ENCODE data around the gene MGAT3.

Gene MGAT3

GRCh38 chr22:39488563-39489083, 31.8 kb downstream of the MGAT3 start:
- peaks cover 0 to 37% (median 0%) of the 10 kb centered on the region in 4 experiments for H3K36me3 ChIP-seq (ENCODE audit: control insufficient read depth in 4 of 4, insufficient read depth in 4 of 4, low read length in 3 of 4)
- H3K4me1 ChIP-seq (ENCODE audit: control extremely low read depth in 1 of 4, control insufficient read depth in 4 of 4, insufficient read depth in 4 of 4, low read length in 3 of 4) = peaks cover 0 to 16% (median 6%) of the 10 kb centered on the region in 4 experiments
- WGBS (ENCODE audit: insufficient coverage) = 96% methylated on average over 34 of the region's 39 CpGs
- no peak for DNase-seq
- CTCF ChIA-PET = interaction anchor here (1.0 to 13.7 kb wide), 2 partner anchors 29 to 39 kb away, joined by 3 to 243 read pairs; partner anchors contain the start of gene RPS19BP1
- H3K27me3 ChIP-seq (replicated peaks in 2 of 5; ENCODE audit: control insufficient read depth in 4 of 5, insufficient read depth in 5 of 5, low read length in 4 of 5) = no peaks in the 10 kb centered on the region
- POLR2A ChIA-PET = interaction anchor here (0.5 kb wide), 1 partner anchor 8 kb away, joined by 3 read pairs; no protein-coding TSS in a partner anchor
- H3K4me3 ChIP-seq (ENCODE audit: control insufficient read depth in 1 of 7, extremely low read depth in 1 of 7, insufficient read depth in 4 of 7, low read depth in 2 of 7, low read length in 6 of 7) = no peak overlapping the region
- H3K27ac ChIP-seq (ENCODE audit: insufficient read depth in 1 of 2, low read depth in 1 of 2, low read length in 2 of 2, poor library complexity in 1 of 2, severe bottlenecking in 2 of 2) = no peak overlapping the region
- no peaks in the 10 kb centered on the region for H3K9me3 ChIP-seq (ENCODE audit: control extremely low read depth in 1 of 5, control insufficient read depth in 4 of 5, insufficient read depth in 2 of 5, low read depth in 1 of 5, low read length in 4 of 5)

DNA sequence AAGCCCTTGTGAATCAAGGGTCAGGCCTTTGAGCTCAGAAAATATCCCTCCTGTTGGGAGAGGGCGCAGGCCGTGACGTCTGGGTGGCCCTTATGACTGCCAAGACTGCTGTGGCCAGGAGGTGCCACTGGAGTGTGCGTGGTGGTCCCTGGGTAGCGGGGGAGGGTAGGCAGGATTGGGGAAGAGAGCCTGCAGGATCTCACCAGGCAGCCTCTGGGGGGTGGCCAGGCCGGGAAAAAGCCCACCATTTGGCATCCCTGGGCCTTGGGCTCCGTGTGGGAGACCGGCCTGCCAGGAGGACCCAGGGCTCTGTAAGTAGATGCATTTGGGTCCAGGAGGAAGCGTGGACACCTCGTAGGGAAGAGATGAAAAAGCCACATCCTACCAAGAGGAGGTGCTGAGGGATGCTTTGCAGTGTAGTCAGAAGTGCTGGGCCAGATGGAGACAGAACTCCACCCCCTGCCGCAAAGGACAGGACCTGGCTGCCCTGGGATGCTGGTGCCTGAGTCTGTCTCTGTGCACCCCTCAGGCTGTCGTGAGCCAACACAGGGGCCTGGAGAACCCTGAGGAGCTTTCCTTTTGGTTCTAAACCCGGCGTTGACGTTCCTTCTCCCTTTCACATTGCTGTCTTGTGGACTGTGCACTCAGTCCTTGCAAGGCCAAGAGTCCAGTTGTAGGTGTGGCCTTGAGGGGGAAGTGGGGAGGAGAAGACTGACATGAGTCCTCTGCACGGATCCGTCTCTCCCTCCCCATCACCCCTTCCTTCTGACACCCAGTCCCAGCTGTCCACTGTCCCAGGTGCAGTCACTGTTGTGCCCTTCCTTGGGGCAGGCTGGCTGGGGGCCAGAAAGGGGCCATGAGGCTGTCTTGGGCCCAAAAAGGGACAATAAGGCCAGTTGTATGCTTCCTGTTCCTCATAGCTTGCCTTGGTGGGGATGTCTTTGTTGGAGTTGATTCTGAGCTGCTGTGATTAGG, 32.6 kb downstream of the MGAT3 start:
- ChIA-PET POLR2A (interaction anchor here (0.5 to 1.0 kb wide), 5 partner anchors 7 to 40 kb away, joined by 3 to 4 read pairs (median 3); partner anchors contain the start of genes ATF4 and MIEF1), CTCF (interaction anchor here (0.9 to 13.7 kb wide), 12 partner anchors 9 to 550 kb away, joined by 3 to 254 read pairs (median 4); partner anchors contain the start of gene RPS19BP1)
- H3K36me3 ChIP-seq (ENCODE audit: control insufficient read depth in 4 of 4, insufficient read depth in 4 of 4, low read length in 3 of 4) = peaks cover 0 to 37% (median 0%) of the 10 kb centered on the region in 4 experiments
- no peak for DNase-seq
- H3K9me3 ChIP-seq (ENCODE audit: control extremely low read depth in 1 of 5, control insufficient read depth in 4 of 5, insufficient read depth in 2 of 5, low read depth in 1 of 5, low read length in 4 of 5) = no peaks in the 10 kb centered on the region
- H3K4me3 ChIP-seq (ENCODE audit: control insufficient read depth in 1 of 7, extremely low read depth in 1 of 7, insufficient read depth in 4 of 7, low read depth in 2 of 7, low read length in 6 of 7) = peak overlapping the region in 4 of 7 experiments; percentile 3 to 29 (median 24)
- H3K4me1 ChIP-seq (ENCODE audit: control extremely low read depth in 1 of 4, control insufficient read depth in 4 of 4, insufficient read depth in 4 of 4, low read length in 3 of 4) = peaks cover 0 to 18% (median 6%) of the 10 kb centered on the region in 4 experiments
- H3K27ac ChIP-seq (ENCODE audit: insufficient read depth in 1 of 2, low read depth in 1 of 2, low read length in 2 of 2, poor library complexity in 1 of 2, severe bottlenecking in 2 of 2) = no peak overlapping the region
- H3K27me3 ChIP-seq (replicated peaks in 2 of 5; ENCODE audit: control insufficient read depth in 4 of 5, insufficient read depth in 5 of 5, low read length in 4 of 5) = no peaks in the 10 kb centered on the region
- WGBS (ENCODE audit: insufficient coverage) = 94% methylated on average over 11 of the region's 17 CpGs

GRCh38 chr22:39490135-39490798, 33.5 kb downstream of the MGAT3 start:
- Histone ChIP-seq H3K36me3 (ENCODE audit: control insufficient read depth in 4 of 4, insufficient read depth in 4 of 4, low read length in 3 of 4) (peaks cover 0 to 37% (median 0%) of the 10 kb centered on the region in 4 experiments), H3K9me3 (ENCODE audit: control extremely low read depth in 1 of 5, control insufficient read depth in 4 of 5, insufficient read depth in 2 of 5, low read depth in 1 of 5, low read length in 4 of 5) (no peaks in the 10 kb centered on the region), H3K27ac (ENCODE audit: insufficient read depth in 1 of 2, low read depth in 1 of 2, low read length in 2 of 2, poor library complexity in 1 of 2, severe bottlenecking in 2 of 2) (no peak overlapping the region), H3K27me3 (replicated peaks in 2 of 5; ENCODE audit: control insufficient read depth in 4 of 5, insufficient read depth in 5 of 5, low read length in 4 of 5) (no peaks in the 10 kb centered on the region), H3K4me1 (ENCODE audit: control extremely low read depth in 1 of 4, control insufficient read depth in 4 of 4, insufficient read depth in 4 of 4, low read length in 3 of 4) (peaks cover 0 to 24% (median 6%) of the 10 kb centered on the region in 4 experiments), H3K4me3 (ENCODE audit: control insufficient read depth in 1 of 7, extremely low read depth in 1 of 7, insufficient read depth in 4 of 7, low read depth in 2 of 7, low read length in 6 of 7) (peak overlapping the region in 4 of 7 experiments; percentile 3 to 29 (median 24))
- CTCF ChIA-PET = interaction anchor here (0.9 to 13.7 kb wide), 14 partner anchors 8 to 549 kb away, joined by 3 to 254 read pairs (median 4); partner anchors contain the start of genes MIEF1 and RPS19BP1
- DNase-seq = peak; percentile 74 to 91 (median 90)
- WGBS (ENCODE audit: insufficient coverage) = 9% methylated on average over 9 of the region's 13 CpGs
- POLR2A ChIA-PET = interaction anchor here (0.7 to 1.0 kb wide), 4 partner anchors 12 to 39 kb away, joined by 3 to 4 read pairs (median 3); partner anchors contain the start of genes ATF4 and MIEF1

DNA sequence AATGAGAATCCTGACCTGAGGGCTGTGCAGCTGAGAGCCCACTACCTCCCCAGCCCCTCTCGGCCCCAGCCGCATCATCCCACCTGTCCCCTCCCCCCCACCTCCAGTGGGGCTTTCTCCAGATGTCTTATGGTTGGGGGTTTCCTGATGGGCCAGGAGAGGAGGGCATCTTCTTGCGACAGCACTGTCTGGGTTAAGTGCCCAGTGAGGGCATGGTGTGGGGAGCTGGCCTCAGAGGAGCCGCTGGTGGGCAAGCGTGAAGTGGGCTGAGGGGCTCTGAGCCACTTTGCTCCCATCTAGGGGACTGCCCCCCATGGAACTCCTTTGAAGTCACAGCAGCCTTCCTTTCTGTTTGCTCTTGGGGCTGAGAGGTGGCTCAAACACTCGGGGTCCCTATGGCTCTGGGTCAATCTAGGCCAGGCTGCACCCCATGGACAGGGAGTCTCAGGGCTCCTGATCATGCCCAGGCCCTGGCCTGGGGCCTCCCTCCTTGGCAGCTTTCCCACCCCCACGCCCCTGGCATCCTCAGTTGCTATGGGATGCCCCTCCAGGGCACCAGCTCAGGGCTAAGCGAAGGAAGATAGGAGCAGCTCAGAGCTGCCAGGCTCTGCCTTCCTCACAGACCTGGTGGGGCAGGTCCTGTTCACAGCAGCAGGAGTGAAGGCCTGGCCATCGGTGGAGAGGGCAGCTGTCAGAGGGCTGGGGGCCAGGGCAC, 34.3 kb downstream of the MGAT3 start:
- Histone ChIP-seq H3K27ac (ENCODE audit: insufficient read depth in 1 of 2, low read depth in 1 of 2, low read length in 2 of 2, poor library complexity in 1 of 2, severe bottlenecking in 2 of 2) (no peak overlapping the region), H3K36me3 (ENCODE audit: control insufficient read depth in 4 of 4, insufficient read depth in 4 of 4, low read length in 3 of 4) (peaks cover 0 to 37% (median 0%) of the 10 kb centered on the region in 4 experiments), H3K4me3 (ENCODE audit: control insufficient read depth in 1 of 7, extremely low read depth in 1 of 7, insufficient read depth in 4 of 7, low read depth in 2 of 7, low read length in 6 of 7) (no peak overlapping the region), H3K27me3 (replicated peaks in 2 of 5; ENCODE audit: control insufficient read depth in 4 of 5, insufficient read depth in 5 of 5, low read length in 4 of 5) (no peaks in the 10 kb centered on the region), H3K4me1 (ENCODE audit: control extremely low read depth in 1 of 4, control insufficient read depth in 4 of 4, insufficient read depth in 4 of 4, low read length in 3 of 4) (peaks cover 0 to 26% (median 10%) of the 10 kb centered on the region in 4 experiments), H3K9me3 (ENCODE audit: control extremely low read depth in 1 of 5, control insufficient read depth in 4 of 5, insufficient read depth in 2 of 5, low read depth in 1 of 5, low read length in 4 of 5) (no peaks in the 10 kb centered on the region)
- 94% methylated on average over 7 of the region's 9 CpGs for WGBS (ENCODE audit: insufficient coverage)
- POLR2A ChIA-PET = no interaction called here
- no peak for DNase-seq
- CTCF ChIA-PET = interaction anchor here (0.5 to 13.7 kb wide), 12 partner anchors 9 to 92 kb away, joined by 3 to 254 read pairs (median 5); partner anchors contain the start of genes ATF4, MIEF1 and RPS19BP1

DNA sequence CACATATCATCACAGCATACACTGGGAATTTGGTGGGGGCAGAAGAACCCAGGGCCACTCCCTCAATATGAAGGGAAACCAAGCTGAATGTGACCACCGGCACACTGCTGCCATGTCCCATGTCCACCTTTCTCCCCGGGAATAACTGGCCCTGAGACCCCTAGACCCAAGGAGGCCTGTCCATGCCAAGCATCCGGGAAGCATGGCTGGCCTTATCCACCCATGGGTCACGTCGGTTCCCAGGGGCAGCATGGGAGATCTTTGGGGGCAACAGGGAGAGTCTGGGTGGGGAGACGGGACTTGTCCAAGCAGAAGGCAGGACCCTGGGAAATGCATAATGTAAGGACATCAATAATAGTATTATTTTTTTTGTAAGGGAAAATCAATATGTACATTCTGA, 34.9 kb downstream of the MGAT3 start:
- Histone ChIP-seq H3K36me3 (ENCODE audit: control insufficient read depth in 4 of 4, insufficient read depth in 4 of 4, low read length in 3 of 4) (peaks cover 0 to 37% (median 0%) of the 10 kb centered on the region in 4 experiments), H3K9me3 (ENCODE audit: control extremely low read depth in 1 of 5, control insufficient read depth in 4 of 5, insufficient read depth in 2 of 5, low read depth in 1 of 5, low read length in 4 of 5) (no peaks in the 10 kb centered on the region), H3K4me1 (ENCODE audit: control extremely low read depth in 1 of 4, control insufficient read depth in 4 of 4, insufficient read depth in 4 of 4, low read length in 3 of 4) (peaks cover 0 to 32% (median 15%) of the 10 kb centered on the region in 4 experiments), H3K27me3 (replicated peaks in 2 of 5; ENCODE audit: control insufficient read depth in 4 of 5, insufficient read depth in 5 of 5, low read length in 4 of 5) (no peaks in the 10 kb centered on the region), H3K4me3 (ENCODE audit: control insufficient read depth in 1 of 7, extremely low read depth in 1 of 7, insufficient read depth in 4 of 7, low read depth in 2 of 7, low read length in 6 of 7) (no peak overlapping the region), H3K27ac (ENCODE audit: insufficient read depth in 1 of 2, low read depth in 1 of 2, low read length in 2 of 2, poor library complexity in 1 of 2, severe bottlenecking in 2 of 2) (no peak overlapping the region)
- CTCF ChIA-PET = interaction anchor here (0.5 to 13.7 kb wide), 10 partner anchors 9 to 39 kb away, joined by 3 to 254 read pairs (median 5); partner anchors contain the start of genes ATF4, MIEF1 and RPS19BP1
- DNase-seq = no peak
- POLR2A ChIA-PET = no interaction called here
- 97% methylated on average over 4 of the region's 6 CpGs for WGBS (ENCODE audit: insufficient coverage)

- Histone ChIP-seq H3K27ac (ENCODE audit: insufficient read depth in 1 of 2, low read depth in 1 of 2, low read length in 2 of 2, poor library complexity in 1 of 2, severe bottlenecking in 2 of 2) (no peak overlapping the region), H3K9me3 (ENCODE audit: control extremely low read depth in 1 of 5, control insufficient read depth in 4 of 5, insufficient read depth in 2 of 5, low read depth in 1 of 5, low read length in 4 of 5) (no peaks in the 10 kb centered on the region), H3K36me3 (ENCODE audit: control insufficient read depth in 4 of 4, insufficient read depth in 4 of 4, low read length in 3 of 4) (peaks cover 0 to 37% (median 0%) of the 10 kb centered on the region in 4 experiments), H3K4me1 (ENCODE audit: control extremely low read depth in 1 of 4, control insufficient read depth in 4 of 4, insufficient read depth in 4 of 4, low read length in 3 of 4) (peaks cover 0 to 33% (median 15%) of the 10 kb centered on the region in 4 experiments), H3K27me3 (replicated peaks in 2 of 5; ENCODE audit: control insufficient read depth in 4 of 5, insufficient read depth in 5 of 5, low read length in 4 of 5) (no peaks in the 10 kb centered on the region), H3K4me3 (ENCODE audit: control insufficient read depth in 1 of 7, extremely low read depth in 1 of 7, insufficient read depth in 4 of 7, low read depth in 2 of 7, low read length in 6 of 7) (no peak overlapping the region)
- ChIA-PET POLR2A (no interaction called here), CTCF (interaction anchor here (0.5 to 13.7 kb wide), 10 partner anchors 10 to 548 kb away, joined by 3 to 254 read pairs (median 5); partner anchors contain the start of genes MIEF1 and RPS19BP1)
- DNase-seq = no peak
- 84% methylated on average over 3 of the region's 3 CpGs for WGBS (ENCODE audit: insufficient coverage)
Measured at GRCh38 chr22:39492186-39492585, 35.4 kb downstream of the MGAT3 start.
